CD14-positive monocyte (primary cell): ENCODE data around the gene RPA3. TPM values are rescaled to one million over a fixed set of nuclear protein-coding genes. Genes with fewer than 3 reads are reported as not detected.

ENCODE experiments used
- DNase-seq, 3 donors: peaks; one replicate each; pipeline ENCODE4 v3.0.0-alpha.2; 2011 to 2022
- H2AFZ ChIP-seq: 2 replicates; pipeline ENCODE4 v1.6.0; 2012; ENCODE audit warnings: mild to moderate bottlenecking, low read depth, low read length, inconsistent platforms; ENCODE audit not compliant: insufficient read depth, poor library complexity, severe bottlenecking
- H3K27ac ChIP-seq, 2 donors: 1 replicate in 1 of 2; 2 replicates in 1 of 2; pipeline ENCODE4 v1.5.1; 2012 to 2013; ENCODE audit warnings: low read length in 2 of 2, control low read depth in 1 of 2, inconsistent platforms in 1 of 2, low read depth in 1 of 2, mild to moderate bottlenecking in 1 of 2
- H3K27me3 ChIP-seq, 2 donors: one replicate each; pipeline versions ENCODE4 v1.6.0 to v1.6.1; 2011 to 2013; ENCODE audit warnings: low read length in 2 of 2; ENCODE audit not compliant: control insufficient read depth in 2 of 2, insufficient read depth in 2 of 2
- H3K36me3 ChIP-seq, 2 donors: replicated peaks in 1 of 2; 1 replicate in 1 of 2; 2 replicates in 1 of 2; pipeline versions ENCODE4 v1.5.1 to v1.6.1; 2012 to 2013; ENCODE audit warnings: low read length in 2 of 2, control low read depth in 1 of 2, inconsistent platforms in 1 of 2, mild to moderate bottlenecking in 1 of 2; ENCODE audit not compliant: insufficient read depth in 2 of 2, control insufficient read depth in 1 of 2
- H3K4me1 ChIP-seq, 2 donors: 1 replicate in 1 of 2; 2 replicates in 1 of 2; pipeline versions ENCODE4 v1.5.1 to v1.6.1; 2012 to 2013; ENCODE audit warnings: low read length in 2 of 2, control low read depth in 1 of 2, inconsistent platforms in 1 of 2, mild to moderate bottlenecking in 1 of 2, moderate library complexity in 1 of 2; ENCODE audit not compliant: insufficient read depth in 2 of 2, control insufficient read depth in 1 of 2
- H3K4me2 ChIP-seq: replicated peaks from 2 replicates; pipeline ENCODE3; 2012; ENCODE audit warnings: low read length, moderate library complexity, mild to moderate bottlenecking; ENCODE audit not compliant: poor library complexity, severe bottlenecking; ENCODE audit errors: extremely low read depth
- H3K4me3 ChIP-seq, 3 experiments: fragments of 200-600 bp in 1 of 3; sonication (generic) in 1 of 3; replicated peaks in 1 of 3; 1 replicate in 2 of 3; 2 replicates in 1 of 3; pipeline ENCODE4 v1.5.1; 2011 to 2013; ENCODE audit warnings: low read length in 3 of 3, mild to moderate bottlenecking in 3 of 3, control low read depth in 2 of 3, low read depth in 2 of 3, inconsistent platforms in 1 of 3, moderate library complexity in 1 of 3
- H3K79me2 ChIP-seq: 2 replicates; pipeline ENCODE4 v1.6.0; 2012; ENCODE audit warnings: mild to moderate bottlenecking, control low read depth, inconsistent platforms, low read length, moderate library complexity; ENCODE audit not compliant: insufficient read depth
- H3K9ac ChIP-seq: 2 replicates; pipeline ENCODE4 v1.6.0; 2017; ENCODE audit warnings: low read length, mild to moderate bottlenecking; ENCODE audit not compliant: insufficient read depth, poor library complexity, severe bottlenecking
- H3K9me3 ChIP-seq, 2 donors: replicated peaks in 1 of 2; 1 replicate in 1 of 2; 2 replicates in 1 of 2; pipeline versions ENCODE4 v1.5.1 to v1.6.1; 2012 to 2013; ENCODE audit warnings: low read length in 2 of 2, control low read depth in 1 of 2; ENCODE audit not compliant: control insufficient read depth in 1 of 2, insufficient read depth in 1 of 2
- H4K20me1 ChIP-seq: 2 replicates; pipeline ENCODE4 v1.6.0; 2012; ENCODE audit warnings: mild to moderate bottlenecking, low read length, control low read depth, moderate library complexity; ENCODE audit not compliant: insufficient read depth
- H3K27ac Mint-ChIP-seq, 7 donors: one replicate each; pipeline ENCODE4 v1.8.0; 2020; ENCODE audit warnings: mild to moderate bottlenecking in 7 of 7, mixed read lengths in 7 of 7, moderate library complexity in 6 of 7, inconsistent platforms in 2 of 7
- H3K27me3 Mint-ChIP-seq, 3 donors: one replicate each; pipeline ENCODE4 v1.8.0; 2021 to 2022; ENCODE audit warnings: low read depth in 3 of 3, mild to moderate bottlenecking in 3 of 3, mixed read lengths in 3 of 3, moderate library complexity in 3 of 3, inconsistent platforms in 1 of 3
- H3K36me3 Mint-ChIP-seq, 2 donors: one replicate each; pipeline ENCODE4 v1.8.0; 2020; ENCODE audit warnings: mixed read lengths in 2 of 2, inconsistent platforms in 1 of 2, mild to moderate bottlenecking in 1 of 2
- H3K4me1 Mint-ChIP-seq: one replicate; pipeline ENCODE4 v1.8.0; 2020; ENCODE audit warnings: mild to moderate bottlenecking, mixed read lengths
- H3K4me3 Mint-ChIP-seq, 2 donors: one replicate each; pipeline ENCODE4 v1.8.0; 2020; ENCODE audit warnings: mild to moderate bottlenecking in 2 of 2, mixed read lengths in 2 of 2, moderate library complexity in 1 of 2
- H3K9me3 Mint-ChIP-seq, 7 donors: one replicate each; pipeline ENCODE4 v1.8.0; 2020 to 2022; ENCODE audit warnings: mixed read lengths in 7 of 7, mild to moderate bottlenecking in 6 of 7, moderate library complexity in 6 of 7, inconsistent platforms in 2 of 7
- CTCF ChIP-seq: fragments of 200-600 bp; IDR thresholded peaks from one replicate; pipeline ENCODE4 v1.8.0; 2022; ENCODE audit warnings: antibody characterized with exemption, mild to moderate bottlenecking
- WGBS: methylation state at CpG from one replicate; pipeline ENCODE4 v1.1.5; 2013; ENCODE audit warnings: missing lambda C conversion rate; ENCODE audit not compliant: insufficient coverage; 5-methylcytosine and 5-hydroxymethylcytosine counted together
- intact Hi-C, 2 donors: fragments of 100-400 bp; cut with micrococcal nuclease; formaldehyde crosslinking; loops; one replicate each; pipeline versions ENCODE4 v1.15.0 to v1.15.1; 2023
- polyA plus RNA-seq, 3 donors: library from polyadenylated mRNA; depleted of rRNA in 1 of 3; unstranded in 2 of 3; stranded (reverse) in 1 of 3; fragments of 300-500 nt in 2 of 3; fragments of >200 nt in 1 of 3; fragmentation: Illumina TruSeq in 2 of 3; gene quantifications; 1 replicate in 2 of 3; 2 replicates in 1 of 3; pipeline ENCODE4 v1.2.3, GENCODE V29; 2012 to 2021

Gene RPA3
- polyA plus RNA-seq, 3 donors, result 6.2 to 50.5 (median 44.7) TPM

- 100% methylated on average over 1 of the region's 1 CpG for WGBS
- Mint-ChIP-seq H3K4me1 (no peaks in the 10 kb centered on the region), H3K27ac (no peak overlapping the region), H3K9me3 (peaks cover 13 to 28% (median 20%) of the 10 kb centered on the region in 7 donors), H3K4me3 (no peak overlapping the region), H3K27me3 (peaks cover 0 to 2% (median 0%) of the 10 kb centered on the region in 3 donors), H3K36me3 (peaks cover 0 to 2% of the 10 kb centered on the region in 2 donors)
- H3K36me3 ChIP-seq, result no peaks in the 10 kb centered on the region
- intact Hi-C loops, result no loop called here
- H3K79me2 ChIP-seq, result no peaks in the 10 kb centered on the region
- no peaks in the 10 kb centered on the region for H3K4me1 ChIP-seq
- H3K9me3 ChIP-seq, result peaks cover 14 to 16% of the 10 kb centered on the region in 2 donors
- H3K27ac ChIP-seq, result no peak overlapping the region
- DNase-seq, result no peak
- H3K27me3 ChIP-seq, result no peaks in the 10 kb centered on the region
- no peak overlapping the region for H3K4me3 ChIP-seq
- TF ChIP-seq CTCF, result no peak
- no peaks in the 10 kb centered on the region for H4K20me1 ChIP-seq
- H2AFZ ChIP-seq, result no peak overlapping the region
- no peak overlapping the region for H3K4me2 ChIP-seq
- no peak overlapping the region for H3K9ac ChIP-seq
Observed at GRCh38 chr7:7628476-7628875, 89.9 kb downstream of the RPA3 start.

GRCh38 chr7:7620644-7621210 lies 97.7 kb downstream of the RPA3 start:
- Histone ChIP-seq H3K27ac (no peak overlapping the region), H3K27me3 (no peaks in the 10 kb centered on the region), H3K79me2 (no peaks in the 10 kb centered on the region), H3K9ac (no peak overlapping the region), H4K20me1 (no peaks in the 10 kb centered on the region), H2AFZ (no peak overlapping the region), H3K4me2 (no peak overlapping the region), H3K4me3 (no peak overlapping the region), H3K9me3 (peaks cover 0 to 5% of the 10 kb centered on the region in 2 donors), H3K4me1 (no peaks in the 10 kb centered on the region), H3K36me3 (no peaks in the 10 kb centered on the region)
- intact Hi-C loops, result no loop called here
- Mint-ChIP-seq H3K4me3 (no peak overlapping the region), H3K27ac (no peak overlapping the region), H3K27me3 (peaks cover 0 to 5% (median 2%) of the 10 kb centered on the region in 3 donors), H3K9me3 (peaks cover under 1 to 4% (median 1%) of the 10 kb centered on the region in 7 donors), H3K36me3 (no peaks in the 10 kb centered on the region), H3K4me1 (peaks cover 7% of the 10 kb centered on the region)
- DNase-seq, result no peak
- TF ChIP-seq CTCF, result no peak
